Right lobe of liver (tissue), 4 donors: Measurements from ENCODE around the gene DNAH14.

Experiments
- POLR2A ChIP-seq: fragments of 450-650 bp; IDR thresholded peaks from one replicate; pipeline ENCODE4 v1.6.1; 2017; ENCODE audit warnings: antibody characterized with exemption, mild to moderate bottlenecking
- TF ChIP-seq, protein P1 (sequence below), 4 donors: fragments of 200-600 bp in 3 of 4; fragments of 450-650 bp in 1 of 4; IDR thresholded peaks; one replicate each; pipeline versions ENCODE4 v1.5.1 to v1.8.0; 2016 to 2022; ENCODE audit warnings: antibody characterized with exemption in 4 of 4, mild to moderate bottlenecking in 2 of 4
- donor health status: DM: no; HTN: no; CAD: no.
- donor health status: DM: no; HTN: no; CAD: no.
- donor health status: DM: no; HTN: yes; CAD: no.

DNA sequence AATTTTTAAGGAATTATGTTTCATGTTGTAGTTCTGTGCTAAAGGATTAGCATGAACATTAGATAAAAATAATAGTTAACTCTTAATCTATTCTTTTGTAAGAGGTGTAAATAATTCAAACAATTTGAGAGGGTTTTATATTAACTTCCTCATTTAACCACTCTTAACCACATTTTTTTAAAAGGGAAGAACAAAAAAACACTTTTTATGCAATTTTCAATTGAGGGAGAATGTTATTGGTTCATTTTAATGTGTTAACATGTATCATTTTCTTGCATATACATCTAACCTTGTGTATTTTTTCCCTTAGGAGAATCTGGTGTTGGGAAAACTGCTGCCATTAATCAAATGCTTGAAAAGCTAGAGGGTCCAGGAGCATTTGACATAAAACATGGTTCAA lies 329.3 kb downstream of the DNAH14 start:
- TF ChIP-seq, protein P1, sequence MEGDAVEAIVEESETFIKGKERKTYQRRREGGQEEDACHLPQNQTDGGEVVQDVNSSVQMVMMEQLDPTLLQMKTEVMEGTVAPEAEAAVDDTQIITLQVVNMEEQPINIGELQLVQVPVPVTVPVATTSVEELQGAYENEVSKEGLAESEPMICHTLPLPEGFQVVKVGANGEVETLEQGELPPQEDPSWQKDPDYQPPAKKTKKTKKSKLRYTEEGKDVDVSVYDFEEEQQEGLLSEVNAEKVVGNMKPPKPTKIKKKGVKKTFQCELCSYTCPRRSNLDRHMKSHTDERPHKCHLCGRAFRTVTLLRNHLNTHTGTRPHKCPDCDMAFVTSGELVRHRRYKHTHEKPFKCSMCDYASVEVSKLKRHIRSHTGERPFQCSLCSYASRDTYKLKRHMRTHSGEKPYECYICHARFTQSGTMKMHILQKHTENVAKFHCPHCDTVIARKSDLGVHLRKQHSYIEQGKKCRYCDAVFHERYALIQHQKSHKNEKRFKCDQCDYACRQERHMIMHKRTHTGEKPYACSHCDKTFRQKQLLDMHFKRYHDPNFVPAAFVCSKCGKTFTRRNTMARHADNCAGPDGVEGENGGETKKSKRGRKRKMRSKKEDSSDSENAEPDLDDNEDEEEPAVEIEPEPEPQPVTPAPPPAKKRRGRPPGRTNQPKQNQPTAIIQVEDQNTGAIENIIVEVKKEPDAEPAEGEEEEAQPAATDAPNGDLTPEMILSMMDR (IDR thresholded peaks at IDR 0.05): no peak
- TF ChIP-seq POLR2A: no peak
